H54 (cell line): ENCODE results near the gene DIS3L2.
"Not testable (repeated sequence)": the region's sequence is repeated elsewhere in the genome, so short reads cannot be mapped to it uniquely, and the experiment has no call there.

Source experiments
- DNase-seq: peaks from one replicate; pipeline ENCODE4 v3.0.0; 2011; ENCODE audit warnings: low spot score, mixed read lengths; ENCODE audit not compliant: insufficient read length
- FAIRE-seq: peaks from 3 replicates; lab custom pipeline; 2011; peaks lifted over from hg19 to GRCh38; lab: Jason Lieb, UNC
- POLR2A ChIP-seq: IDR thresholded peaks from 2 replicates; pipeline ENCODE4 v1.6.1; 2011; ENCODE audit warnings: low read depth, mild to moderate bottlenecking, low read length

The DIS3L2 gene

DNA sequence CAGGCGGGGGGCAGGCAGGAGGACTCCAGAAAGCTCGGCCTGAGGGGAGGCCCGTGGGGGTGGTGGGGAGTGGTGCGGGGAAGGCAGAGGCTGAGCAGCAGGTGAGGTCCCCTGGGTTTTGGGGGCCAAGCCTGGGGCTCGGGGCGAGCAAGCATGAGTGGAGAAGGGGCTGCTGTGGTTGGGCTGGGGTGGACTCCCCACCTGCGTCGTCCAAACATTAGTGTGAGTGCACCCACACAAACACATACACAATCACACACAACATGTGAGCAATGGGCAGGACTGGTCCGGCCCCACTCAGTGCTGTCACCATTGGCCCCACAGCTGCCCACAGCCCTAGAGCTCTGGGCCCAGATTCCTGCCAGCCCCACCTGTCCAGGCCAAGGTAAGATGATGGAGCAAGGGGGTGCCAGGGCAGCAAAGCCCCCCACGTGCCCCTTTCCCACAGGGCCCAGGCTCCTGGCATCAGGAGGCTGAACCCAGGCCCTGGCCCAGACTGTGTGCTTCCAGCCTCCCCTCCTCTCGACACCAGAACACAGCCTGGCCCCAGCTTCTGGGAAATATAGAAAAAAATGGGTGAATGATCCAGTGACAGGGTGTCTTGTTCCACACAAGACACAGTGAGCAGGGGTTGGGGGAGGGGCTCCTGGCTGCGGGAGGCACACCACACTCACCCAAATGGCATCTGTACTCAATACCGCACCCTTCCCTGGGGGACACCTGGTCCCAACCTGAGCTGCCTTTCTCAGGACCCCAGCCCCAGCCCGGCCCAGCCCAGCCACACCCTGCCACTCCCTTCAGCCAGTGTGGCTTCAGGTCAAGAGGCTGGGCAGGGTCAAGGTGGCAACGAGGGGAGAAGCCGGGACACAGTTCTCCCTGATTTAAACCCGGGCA, 416.6 kb downstream of the DIS3L2 start:
- no peak for FAIRE-seq
- TF ChIP-seq POLR2A = no peak
- no peak for DNase-seq

DNA sequence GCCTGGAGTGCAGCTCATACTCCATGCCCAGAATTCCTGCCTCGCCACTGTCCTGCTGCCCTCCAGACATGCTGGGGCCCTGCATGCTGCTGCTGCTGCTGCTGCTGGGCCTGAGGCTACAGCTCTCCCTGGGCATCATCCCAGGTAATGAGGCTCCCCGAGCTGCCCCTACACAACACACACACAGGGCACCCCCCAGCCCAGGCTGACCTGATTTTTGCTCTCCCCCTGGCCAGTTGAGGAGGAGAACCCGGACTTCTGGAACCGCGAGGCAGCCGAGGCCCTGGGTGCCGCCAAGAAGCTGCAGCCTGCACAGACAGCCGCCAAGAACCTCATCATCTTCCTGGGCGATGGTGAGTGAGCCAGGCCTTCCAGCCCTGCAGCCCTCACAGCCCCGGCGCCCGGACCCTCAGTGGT, 417.2 kb downstream of the DIS3L2 start, which contains the start of gene ALPP:
TSS of gene ALPP (plus strand) at position 17 of the 417 bp plus-strand sequence. CDS start at position 69, 52 bp downstream.
- DNase-seq, FAIRE-seq: not testable (repeated sequence)

DNA sequence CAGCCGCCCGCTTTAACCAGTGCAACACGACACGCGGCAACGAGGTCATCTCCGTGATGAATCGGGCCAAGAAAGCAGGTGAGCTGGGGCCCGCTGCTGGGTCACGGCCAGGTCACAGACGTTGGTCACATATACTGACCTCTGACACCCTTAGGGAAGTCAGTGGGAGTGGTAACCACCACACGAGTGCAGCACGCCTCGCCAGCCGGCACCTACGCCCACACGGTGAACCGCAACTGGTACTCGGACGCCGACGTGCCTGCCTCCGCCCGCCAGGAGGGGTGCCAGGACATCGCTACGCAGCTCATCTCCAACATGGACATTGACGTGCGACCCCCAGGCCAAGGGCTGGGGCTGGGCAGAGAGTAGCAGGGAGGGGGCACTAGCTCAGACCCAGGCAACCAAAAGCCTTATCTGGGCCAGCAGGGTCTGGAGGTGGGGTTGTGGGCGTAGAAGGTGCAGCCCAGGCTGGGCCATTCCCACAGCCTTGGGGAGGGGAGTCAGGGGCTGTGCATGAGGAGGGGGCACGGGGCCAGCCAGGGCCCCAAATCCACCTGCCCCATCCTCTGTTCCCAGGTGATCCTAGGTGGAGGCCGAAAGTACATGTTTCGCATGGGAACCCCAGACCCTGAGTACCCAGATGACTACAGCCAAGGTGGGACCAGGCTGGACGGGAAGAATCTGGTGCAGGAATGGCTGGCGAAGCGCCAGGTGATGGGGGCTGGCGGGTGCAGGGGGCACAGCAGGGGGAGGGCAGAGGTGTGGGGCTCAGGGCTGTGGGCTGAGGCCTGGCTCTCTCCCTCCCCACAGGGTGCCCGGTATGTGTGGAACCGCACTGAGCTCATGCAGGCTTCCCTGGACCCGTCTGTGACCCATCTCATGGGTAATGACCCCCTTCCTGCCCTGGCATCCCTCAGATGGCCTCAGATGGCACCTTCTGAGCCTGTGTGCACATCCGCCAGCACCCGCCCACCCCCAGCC, 418.4 kb downstream of the DIS3L2 start:
- FAIRE-seq = not testable (repeated sequence)

DNA sequence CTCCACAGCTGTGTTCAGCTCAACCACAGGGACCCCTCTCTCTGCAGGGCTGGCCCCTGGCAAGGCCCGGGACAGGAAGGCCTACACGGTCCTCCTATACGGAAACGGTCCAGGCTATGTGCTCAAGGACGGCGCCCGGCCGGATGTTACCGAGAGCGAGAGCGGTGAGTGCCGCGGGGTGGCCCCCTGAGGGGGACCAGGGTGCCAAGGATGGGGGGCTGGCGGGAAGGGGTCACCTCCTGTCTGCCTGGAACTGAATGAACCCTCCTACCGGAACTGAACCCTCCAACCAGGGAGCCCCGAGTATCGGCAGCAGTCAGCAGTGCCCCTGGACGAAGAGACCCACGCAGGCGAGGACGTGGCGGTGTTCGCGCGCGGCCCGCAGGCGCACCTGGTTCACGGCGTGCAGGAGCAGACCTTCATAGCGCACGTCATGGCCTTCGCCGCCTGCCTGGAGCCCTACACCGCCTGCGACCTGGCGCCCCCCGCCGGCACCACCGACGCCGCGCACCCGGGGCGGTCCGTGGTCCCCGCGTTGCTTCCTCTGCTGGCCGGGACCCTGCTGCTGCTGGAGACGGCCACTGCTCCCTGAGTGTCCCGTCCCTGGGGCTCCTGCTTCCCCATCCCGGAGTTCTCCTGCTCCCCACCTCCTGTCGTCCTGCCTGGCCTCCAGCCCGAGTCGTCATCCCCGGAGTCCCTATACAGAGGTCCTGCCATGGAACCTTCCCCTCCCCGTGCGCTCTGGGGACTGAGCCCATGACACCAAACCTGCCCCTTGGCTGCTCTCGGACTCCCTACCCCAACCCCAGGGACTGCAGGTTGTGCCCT, 419.9 kb downstream of the DIS3L2 start:
- not testable (repeated sequence) for DNase-seq, FAIRE-seq

More for the DNA sequence above, 418.4 kb downstream of the DIS3L2 start:
- DNase-seq = not testable (repeated sequence)

DNA sequence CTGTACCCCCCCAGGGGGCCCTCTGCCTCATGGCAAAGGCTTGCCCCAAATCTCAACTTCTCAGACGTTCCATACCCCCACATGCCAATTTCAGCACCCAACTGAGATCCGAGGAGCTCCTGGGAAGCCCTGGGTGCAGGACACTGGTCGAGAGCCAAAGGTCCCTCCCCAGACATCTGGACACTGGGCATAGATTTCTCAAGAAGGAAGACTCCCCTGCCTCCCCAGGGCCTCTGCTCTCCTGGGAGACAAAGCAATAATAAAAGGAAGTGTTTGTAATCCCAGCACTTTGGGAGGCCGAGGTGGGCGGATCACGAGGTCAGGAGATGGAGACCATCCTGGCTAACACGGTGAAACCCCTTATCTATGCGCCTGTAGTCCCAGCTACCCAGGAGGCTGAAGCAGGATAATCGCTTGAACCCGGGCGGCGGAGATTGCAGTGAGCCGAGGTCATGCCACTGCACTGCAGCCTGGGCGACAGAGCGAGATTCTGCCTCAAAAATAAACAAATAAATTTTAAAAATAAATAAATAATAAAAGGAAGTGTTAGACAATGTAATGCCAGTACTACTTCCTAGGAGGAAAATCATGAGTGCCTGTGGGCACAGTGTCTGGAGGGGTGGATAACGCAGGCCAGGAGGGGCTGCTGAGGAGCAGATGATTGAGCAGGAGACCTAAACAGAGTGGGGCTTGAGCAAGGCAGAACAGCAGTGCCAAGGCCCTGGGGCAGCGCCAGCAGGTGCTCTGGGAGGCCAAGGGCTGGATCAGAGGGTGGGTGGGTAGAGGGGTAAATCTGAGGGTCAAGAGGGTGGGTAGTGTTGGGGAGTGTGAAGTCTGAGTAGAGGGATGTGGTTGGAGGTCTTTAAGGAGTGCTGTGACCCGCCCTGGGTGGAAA, 421.1 kb downstream of the DIS3L2 start:
- no peak for DNase-seq

DNA sequence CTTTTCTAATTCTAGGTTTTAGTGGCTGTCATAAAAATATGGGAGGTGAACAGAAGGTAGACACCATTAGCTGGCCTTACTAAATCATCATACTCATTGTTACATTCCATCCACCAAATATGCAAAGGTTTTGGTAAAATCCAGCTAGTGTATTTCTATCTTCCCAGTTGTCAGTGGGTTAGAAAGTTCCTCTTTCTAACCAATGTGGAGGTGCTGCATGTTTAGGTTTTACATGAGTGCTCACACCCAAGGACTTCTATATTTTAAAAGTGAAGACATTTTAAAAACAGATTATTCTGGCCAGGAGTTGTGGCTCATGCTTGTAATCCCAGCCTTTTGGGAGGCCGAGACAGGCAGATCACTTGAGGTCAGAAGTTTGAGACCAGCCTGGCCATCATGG, 423.0 kb downstream of the DIS3L2 start:
- TF ChIP-seq POLR2A = no peak
- DNase-seq = no peak
- no peak for FAIRE-seq

More for the DNA sequence above, 421.1 kb downstream of the DIS3L2 start:
- no peak for TF ChIP-seq POLR2A
- no peak for FAIRE-seq

DNA sequence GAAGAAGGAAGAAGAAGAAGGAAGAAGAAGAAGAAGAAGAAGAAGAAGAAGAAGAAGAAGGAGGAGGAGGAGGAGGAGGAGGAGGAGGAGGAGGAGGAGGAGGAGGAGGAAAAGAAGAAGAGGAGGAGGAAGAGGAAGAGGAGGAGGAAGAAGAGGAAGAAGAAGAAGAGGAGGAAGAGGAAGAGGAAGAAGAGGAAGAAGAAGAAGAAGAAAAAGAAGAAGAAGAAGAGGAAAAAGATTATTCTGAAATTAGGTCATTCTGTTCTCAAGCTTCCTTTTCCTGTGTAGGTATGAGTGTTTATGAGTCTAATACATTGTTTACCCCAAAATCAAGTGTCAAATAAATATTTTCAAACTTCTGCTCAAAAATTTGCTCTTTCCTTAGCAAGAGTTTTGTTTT, 423.5 kb downstream of the DIS3L2 start:
- not testable (repeated sequence) for DNase-seq, FAIRE-seq

DNA sequence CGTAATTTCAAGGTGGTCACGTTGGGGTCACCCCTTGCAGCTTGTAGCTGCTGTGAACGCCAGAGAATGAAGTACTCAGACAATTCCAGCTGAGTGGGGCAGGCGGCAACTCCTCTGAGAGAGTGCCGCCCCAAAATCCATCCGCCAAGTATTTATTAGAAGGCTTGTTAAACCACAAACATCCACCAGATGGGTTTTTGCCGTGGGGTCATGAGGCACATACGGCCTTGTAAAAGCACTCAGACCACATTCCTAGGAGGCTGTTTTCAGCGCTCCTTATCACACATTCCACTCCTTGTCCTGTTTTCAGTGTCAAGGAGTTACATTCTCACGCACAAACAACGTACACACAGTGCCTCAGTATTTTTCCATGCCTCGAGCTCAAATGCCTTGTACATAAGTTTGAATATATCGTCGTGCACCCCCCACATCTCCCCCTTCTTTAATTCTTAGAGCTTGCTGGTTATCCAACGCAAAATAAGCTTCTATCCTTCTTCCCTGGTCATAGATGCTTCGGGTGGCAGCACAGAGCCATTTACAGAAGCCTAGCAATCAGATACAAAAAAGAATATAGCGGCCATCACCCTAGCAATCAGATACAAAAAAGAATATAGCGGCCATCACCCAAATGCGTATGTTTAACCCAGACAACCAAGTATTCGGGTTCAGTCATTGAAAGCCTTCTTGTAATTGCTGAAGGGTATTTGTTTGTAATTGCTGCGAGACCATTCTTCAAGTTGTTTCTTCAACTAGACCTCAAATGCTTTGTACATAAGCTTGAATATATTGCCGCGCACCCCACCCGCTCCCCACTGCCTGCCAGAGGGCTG, 424.4 kb downstream of the DIS3L2 start:
- DNase-seq = no peak
- TF ChIP-seq POLR2A = no peak

DNA sequence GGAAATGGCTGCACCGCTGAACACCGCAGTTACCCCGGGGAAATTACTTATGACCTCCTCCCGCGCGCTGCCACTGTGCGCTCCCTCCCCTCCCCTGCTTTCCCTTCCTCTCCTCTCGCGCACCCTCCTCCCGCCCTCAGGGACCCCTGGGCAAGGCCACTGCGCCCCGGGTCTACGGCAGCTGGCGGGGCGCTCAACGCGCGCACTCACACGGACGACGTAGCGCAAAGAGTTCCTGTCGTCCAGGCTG, 424.9 kb downstream of the DIS3L2 start:
- DNase-seq = no peak
- TF ChIP-seq POLR2A = no peak
- no peak for FAIRE-seq

More for the DNA sequence above, 424.4 kb downstream of the DIS3L2 start:
- FAIRE-seq = no peak
